GM19452 (cell line): ENCODE results near the gene CLIP4.

Experiments used
- ATAC-seq: cut with Tn5 transposase; IDR thresholded peaks from one replicate; pipeline ENCODE4 v1.9.1; 2021; ENCODE audit not compliant: unreplicated experiment

The CLIP4 gene

DNA sequence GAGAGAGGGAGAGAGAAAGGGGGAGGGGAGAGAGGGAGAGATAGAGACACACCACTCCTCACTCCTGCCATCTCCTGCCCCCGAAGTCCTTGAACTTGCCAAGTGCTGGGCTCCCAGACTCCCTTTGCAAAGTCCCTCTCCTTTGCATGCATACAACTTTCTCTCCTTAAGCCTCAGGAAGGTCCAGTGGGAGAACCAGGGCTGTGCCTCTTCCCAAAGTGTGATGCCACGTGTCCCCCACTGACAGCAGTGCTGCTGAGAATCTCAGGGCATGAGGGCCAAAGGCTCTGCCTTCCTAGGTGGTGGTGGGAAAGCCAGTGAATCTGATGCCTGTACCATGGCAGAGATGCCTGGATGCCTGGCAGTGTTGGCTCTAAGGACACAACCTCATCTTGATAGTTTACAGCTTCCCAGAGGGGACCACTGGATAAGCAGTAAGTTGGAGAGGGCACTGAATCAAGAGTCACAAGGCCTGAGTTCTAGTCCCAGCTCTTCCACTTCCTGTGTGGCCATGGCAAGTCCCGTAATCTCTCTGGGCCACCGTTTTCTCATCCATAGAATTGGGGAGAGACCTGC is 103.4 kb downstream of the CLIP4 start:
- no peak for ATAC-seq

DNA sequence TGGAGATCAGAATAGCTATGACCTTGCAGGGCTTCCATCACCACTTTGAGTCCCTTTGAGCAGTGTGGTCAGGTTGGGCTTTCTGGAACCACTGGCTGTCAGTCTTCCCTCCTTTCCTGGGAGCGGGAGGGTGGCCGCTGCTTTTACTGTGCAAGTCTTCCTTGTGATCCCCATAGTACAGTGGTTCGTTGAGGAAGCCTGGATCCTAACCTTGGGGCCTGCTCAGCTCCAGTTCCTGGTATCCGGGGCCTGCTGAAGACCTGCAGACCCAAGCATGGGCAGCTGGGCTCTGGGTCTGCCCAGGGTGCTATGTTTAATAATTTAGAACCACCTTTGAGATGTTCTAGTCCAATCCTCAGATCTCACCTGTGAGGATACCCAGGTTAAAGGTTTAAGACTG is 104.2 kb downstream of the CLIP4 start:
- no peak for ATAC-seq

DNA sequence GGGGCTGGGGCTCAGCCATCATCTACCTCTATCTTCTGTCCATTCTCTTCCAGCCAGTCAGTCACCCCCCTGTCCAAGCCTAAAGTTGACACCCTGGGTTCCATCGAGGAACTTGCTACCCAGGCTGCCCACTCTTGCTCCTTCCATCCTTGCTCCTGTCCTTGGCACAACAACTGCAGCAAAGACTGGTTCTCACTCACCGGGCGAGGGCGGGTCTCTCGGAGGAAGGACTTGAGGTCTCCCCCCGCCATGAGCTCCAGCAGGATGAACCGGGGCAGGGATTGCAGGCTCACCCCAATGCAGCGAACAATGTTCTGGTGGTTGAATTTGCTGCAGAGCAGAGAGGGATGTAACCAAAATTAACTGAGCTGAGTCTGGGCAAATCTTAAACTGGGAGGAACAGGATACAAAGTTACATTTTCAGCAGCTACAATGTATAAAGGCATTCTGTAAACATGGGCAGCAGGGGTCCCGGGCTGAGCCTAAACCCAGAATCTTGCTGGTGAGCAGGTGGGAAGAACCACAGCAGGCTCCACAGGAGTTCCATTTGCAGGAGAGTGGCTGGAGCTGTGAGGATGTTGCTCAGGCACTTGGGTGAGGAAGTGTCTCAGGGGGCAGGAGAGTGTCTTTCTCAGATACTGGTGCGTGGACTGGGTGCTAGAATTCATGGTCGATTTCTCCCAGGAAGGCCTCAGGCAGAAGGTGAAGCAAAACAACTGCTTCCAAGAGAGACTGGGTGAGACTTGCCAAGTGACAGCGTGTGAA is 105.5 kb downstream of the CLIP4 start:
- ATAC-seq, result no peak

DNA sequence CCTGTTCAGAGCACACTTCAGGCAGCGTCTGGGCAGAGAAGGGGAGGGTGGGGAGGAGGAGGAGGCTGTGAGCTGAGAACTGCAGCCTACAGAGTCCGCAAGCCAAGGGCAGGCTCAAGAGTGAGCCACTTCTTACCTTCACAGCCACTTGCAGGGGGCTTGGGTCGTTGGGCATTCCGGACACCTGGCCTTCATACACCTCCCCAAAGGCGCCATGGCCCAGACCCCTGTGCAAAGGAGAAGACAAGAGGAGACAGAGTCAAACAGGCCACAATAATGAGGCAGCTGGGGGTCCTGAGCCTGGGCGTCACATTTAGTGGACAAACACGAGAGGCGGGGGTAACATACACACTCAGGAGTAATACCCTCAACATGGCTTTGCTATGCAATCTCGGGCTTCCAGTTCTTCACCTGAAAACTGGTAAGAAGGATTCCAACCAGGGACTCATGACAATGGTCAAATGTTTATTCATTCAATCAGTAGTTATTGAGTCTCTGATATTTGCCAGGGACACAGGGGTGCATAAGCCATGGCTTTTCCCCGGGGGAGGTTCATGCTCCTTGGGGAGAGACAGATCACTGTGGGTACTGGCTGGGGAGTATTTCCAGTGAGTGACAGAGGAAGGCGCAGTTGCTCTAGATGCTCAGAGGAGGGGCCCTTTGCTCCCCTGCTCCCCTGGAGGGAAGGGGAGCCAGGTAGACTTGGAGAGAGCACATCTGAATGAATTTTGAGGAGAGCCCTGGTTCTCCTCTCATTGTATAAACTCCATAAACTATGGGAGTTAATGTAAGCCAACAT is 107.4 kb downstream of the CLIP4 start:
- no peak for ATAC-seq

DNA sequence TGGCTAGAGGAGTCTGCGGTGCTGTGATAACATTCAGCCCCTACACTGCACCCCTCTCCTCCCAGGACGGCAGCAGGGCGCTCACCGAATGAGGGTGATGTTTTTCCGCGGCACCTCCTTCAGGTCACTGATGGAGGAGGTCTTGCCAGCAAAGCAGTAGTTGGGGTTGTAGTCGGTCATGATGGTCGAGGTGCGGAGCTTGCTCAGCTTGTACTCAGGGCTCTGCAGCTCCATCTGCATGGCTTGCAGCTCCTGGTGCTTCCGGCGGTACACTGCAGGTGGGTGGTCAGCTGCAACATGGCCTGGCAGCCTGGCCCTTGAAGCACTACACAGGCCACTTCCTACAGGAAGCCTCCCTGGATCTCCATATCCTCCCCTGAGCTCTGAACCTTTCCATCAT is 108.0 kb downstream of the CLIP4 start:
- ATAC-seq, result no peak

DNA sequence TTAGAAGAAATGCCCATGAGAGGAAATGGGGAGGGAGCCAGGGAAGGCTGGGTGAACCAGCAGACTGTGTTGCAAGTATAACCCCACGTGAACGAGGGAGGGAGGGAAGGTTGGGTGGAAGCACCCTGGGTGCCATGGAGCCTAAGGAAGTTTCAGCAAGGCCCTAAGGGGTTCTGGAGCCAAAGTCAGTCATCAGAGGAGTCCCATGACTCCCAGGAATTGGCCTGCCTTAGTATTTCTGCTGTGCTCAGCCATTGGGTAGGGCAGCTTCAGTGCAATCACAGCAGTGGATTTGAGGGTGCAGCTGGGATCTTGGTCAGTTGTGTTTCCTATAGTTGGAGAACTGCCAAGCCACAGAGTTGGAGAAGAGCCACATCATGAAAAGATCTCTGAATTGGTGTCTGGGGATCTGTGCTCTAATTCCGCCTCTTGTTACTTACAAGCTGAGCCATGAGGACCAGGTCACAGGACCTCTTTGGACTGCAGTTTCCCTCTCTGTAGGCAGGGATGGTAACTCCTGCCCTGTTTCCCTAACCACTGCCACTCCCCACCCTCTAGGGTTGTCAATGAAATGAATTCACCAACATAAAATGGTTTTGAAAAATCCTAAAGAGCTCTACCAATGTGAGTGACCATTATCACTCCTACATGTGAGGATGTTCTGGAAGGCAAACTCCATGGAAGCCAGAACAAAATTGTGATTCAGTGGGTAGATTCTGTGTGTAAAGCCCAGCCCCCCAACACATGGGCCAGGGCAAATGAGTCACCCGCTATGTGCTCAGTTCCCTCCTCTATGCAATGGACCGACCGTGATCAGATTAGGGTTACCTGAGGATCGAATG is 108.9 kb downstream of the CLIP4 start:
- ATAC-seq, result no peak

DNA sequence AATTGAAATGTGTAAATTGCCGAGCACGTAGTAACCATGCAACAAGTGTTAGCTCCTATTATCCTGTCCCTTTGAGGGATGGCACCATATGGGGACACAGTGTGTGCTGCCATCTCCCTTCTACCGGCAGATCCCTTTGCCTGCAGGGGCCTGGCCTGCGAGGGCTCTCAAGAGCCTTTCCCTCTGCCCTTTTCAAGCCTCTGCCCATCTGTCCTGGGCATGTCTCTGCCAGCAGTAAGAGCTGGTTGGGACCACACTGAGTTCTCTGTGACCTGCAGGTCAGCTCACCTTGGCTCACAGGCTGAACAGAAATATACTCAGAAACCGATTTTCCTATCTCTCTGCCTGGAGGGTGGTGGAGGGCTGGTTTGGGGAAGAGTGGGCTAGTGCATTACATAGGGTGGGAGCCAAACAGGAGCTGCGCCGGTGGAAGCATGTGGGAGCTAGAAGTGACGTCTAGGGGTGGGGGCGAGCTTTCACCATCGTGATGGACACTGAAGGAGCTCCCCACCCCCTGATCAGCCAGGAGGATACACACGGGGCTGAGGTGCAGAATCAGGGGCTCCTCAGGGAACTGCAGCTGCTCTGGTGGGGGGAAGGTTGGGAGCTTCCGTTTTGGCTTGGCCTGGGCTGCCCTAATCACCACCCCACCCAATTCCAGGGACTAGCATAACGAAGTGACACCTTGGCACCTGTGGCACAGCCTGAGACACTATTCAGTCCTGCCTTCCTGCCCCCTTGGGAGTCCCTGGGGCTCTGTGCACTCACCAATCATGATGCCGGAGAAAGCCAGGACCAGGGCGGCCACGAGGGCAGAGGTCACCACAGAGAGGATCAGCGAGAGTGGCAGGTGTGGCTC is 109.7 kb downstream of the CLIP4 start:
- ATAC-seq, result no peak

DNA sequence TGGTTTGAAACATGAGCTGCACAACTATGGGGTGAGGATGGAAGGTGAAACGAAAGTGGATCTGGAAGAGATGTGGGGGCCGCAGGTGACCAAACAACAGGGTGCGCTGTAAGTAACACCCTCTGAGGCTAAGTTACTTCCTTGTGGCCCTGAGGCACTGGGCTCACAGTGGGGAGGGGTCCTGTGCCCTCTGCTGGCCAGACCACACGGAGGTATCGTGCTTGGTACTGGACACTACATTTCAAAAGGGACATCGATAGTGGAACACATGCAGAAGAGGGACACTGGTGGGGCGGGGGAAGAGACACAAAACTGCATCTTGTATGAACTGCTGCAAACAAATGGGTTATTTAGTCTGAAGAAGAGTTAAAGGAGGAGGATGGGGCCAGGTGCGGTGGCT is 110.6 kb downstream of the CLIP4 start:
- ATAC-seq, result no peak

DNA sequence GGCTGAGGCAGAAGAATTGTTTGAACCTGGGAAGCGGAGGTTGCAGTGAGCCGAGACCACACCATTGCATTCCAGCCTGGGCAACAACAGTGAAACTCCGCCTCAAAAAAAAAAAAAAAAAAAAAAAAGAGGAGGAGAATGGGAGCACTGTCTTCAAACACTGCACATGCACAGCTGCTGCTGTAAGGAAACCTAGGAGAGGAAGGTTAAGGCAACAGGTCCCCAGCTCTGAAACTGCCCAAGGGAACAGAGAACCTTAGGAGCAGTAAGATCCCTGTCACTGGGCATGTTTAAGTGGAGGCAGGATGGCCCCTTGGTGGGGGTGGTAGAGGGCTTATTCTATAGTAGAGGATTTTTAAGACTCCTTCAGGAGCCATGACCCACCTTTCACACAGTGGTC is 111.2 kb downstream of the CLIP4 start:
- no peak for ATAC-seq

DNA sequence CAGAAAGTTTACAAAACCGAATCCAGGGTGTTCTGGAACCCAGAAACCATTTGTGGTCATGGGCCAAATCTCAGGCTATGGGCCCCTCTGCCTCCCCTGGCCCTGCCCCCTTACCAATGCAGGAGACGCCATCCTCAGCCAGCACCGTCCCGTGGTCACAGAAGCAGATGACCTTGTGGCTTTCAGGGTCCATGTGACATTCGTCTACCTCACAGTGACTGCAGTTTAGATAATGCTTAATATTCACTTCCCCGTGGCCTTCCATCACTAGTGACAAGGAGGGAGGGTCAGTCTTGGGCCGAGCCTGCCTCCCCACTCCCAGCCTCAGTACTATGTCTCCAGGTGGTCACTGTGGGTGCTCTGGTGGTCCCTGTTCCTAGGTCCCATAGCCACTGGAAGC is 111.6 kb downstream of the CLIP4 start:
- no peak for ATAC-seq

DNA sequence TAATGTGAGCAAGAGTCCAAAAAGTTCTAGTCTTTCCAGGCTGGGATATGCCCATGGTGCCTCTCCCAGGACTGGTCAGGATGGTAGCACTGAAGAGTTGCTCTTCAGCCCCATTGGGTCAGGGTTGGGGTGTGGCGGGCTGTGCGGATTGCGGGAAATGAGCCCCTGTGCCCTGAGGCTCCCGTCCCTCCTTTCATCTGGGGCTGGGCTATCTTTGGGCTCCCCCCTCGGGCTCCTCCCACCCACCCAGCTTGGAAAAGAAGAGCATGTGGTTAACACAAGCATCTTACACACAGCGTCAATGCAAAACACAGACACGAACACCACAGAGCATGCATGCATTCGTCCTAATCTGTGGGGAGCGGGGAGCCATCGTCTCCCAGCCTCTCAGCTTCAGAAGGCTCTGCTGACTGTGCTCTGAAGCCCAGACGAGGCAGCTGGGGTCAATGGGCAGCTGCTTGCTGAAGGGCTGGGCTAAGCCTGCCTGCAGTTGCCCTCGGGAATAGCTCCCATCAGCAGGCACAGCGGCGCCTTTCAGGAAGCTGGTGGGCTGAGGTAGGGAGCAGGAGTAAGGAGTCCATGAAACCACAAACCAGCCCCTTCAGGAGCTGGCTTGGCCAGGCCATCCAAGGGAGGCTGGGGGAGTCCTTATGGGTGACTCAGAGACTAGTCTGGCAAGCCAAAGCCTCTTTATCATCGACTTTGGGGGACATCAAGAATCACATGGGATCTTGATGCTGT is 112.9 kb downstream of the CLIP4 start:
- no peak for ATAC-seq

DNA sequence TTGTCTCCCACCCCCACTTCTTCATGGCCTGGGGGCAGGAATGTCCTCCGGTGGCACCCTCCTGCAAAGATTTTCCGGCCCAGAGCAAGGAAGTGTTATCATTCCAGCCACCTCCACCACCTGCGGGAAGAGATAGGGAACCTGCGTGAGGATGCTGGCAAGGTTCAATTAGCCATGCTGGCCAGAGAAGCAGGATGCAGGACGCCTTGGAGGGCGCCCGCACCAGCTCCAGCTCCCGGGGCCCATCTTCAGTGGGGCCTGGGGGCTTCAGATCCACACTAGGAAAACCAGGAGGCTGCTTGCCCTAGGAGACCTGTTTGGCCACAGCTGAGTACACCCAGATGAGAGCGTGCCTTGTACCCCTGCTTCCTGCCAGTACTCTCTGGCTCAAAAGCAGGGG is 113.7 kb downstream of the CLIP4 start:
- no peak for ATAC-seq

DNA sequence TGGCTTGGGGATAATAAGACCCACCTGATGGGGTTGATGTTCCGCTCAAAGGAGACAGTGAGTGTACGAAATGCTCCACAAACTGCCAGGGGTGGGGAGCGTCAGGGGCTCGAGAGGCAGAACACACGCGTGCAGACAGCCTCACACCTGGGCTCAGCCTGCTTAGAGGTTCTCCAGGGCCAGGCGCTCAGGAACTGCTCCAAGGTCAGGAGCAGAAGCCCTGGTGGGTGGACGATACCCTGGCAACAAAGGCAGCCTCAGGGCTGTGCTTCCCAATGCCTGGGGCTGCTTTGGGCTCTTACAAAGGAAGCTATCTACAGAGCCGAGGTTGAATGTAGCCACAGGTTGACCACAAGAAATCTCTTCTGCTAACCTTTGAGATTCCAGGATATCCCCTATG is 114.4 kb downstream of the CLIP4 start:
- no peak for ATAC-seq

DNA sequence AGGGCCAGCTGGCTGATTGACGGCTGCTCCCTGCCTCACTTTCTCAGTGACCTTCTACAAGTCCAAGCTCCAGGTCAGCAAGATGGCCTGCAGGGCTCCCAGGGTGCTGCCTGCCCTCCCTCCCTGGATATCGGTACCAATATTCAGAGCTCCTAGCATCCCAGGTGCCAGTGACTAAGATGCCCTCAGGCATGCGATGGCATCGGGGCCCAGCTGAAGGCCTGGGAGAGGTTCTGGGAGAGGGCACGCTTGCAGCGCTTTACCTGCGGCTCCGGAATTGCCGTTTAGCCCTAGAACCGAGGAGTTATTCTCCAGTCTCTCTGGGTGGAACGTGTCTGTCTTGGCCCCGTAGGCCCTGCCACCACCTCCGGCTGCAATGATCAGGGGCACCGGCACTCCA is 116.8 kb downstream of the CLIP4 start:
- ATAC-seq, result no peak

DNA sequence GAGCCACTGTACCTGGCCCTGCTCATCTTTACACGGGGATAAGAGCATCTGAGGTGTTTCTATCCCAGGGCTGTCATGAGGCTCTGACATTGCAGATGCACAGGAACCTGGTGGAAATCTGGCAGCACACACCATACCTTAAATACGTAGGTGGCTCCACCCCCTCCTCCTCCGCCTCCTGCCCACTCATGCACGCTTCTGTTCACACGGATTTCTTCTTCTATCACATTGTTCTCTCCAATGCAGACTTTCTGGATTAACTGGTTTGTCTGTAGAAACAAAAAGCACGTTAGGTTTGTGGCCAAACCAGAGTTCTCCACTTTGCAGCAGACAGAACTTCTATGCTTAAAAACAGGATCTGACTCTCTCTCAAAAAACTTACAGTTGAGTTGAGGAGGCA is 118.2 kb downstream of the CLIP4 start:
- no peak for ATAC-seq

DNA sequence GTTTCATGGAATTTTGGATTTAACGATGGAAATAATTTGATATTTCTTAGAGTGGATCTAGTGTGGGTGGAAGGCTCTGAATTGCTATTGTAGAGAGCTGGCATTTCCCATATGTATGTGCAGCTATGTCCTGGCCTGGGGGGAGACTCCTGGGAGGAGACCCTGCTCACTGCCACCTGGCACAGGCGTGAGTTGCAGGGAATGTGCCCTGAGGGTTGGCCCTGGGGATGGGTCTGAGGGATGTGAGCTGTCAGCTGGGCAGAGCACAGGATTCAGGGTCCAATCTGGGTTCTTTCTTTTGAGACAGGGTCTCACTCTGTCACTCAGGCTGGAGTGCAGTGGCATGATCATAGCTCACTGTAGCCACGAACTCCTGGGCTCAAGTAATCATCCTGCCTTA is 120.2 kb downstream of the CLIP4 start:
- no peak for ATAC-seq

DNA sequence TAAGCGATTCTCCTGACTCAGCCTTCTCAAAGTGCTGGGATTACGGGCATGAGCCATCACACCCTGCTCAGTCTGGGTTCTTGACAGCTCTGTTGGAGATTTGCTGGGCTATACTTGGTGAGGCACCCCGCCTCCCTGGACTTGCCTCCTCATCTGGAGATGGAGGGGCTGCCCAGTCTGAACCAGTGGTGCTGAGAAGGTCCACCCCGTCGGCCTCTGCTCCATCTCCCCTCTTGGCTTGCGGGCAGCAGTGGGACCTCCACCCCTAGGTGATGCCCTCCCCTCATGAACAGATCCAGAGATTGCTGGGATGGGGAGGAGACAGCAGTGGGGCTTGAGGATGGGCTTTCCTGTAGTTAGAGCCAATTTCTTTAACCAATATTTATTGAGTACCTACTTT is 120.9 kb downstream of the CLIP4 start:
- no peak for ATAC-seq

DNA sequence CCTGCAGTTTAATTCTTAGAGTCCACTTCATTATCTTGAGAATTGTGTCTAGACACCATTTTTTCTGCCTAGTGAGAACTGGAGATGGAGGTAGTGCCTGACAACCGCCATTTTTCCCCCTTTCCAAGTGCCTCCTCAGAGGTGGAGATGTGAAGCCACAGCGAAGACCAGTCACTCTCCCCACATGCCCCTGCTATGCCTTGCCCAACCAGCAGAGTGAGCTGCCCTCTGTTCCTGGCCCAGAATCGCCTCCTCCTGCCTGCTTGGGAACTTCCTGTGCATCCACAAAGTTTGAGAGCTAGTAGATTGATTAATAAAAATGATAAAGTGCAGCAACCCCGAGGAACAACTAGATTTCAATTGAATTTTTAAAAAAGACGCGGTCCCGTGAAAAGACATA is 123.3 kb downstream of the CLIP4 start:
- no peak for ATAC-seq
